ELF-1 (cell line): ENCODE measurements around the gene NINJ1.

Experiments
- DNase-seq: peaks from one replicate; pipeline ENCODE4 v3.0.0-alpha.2; 2016; ENCODE audit warnings: low read depth, low spot score

Gene NINJ1

DNA sequence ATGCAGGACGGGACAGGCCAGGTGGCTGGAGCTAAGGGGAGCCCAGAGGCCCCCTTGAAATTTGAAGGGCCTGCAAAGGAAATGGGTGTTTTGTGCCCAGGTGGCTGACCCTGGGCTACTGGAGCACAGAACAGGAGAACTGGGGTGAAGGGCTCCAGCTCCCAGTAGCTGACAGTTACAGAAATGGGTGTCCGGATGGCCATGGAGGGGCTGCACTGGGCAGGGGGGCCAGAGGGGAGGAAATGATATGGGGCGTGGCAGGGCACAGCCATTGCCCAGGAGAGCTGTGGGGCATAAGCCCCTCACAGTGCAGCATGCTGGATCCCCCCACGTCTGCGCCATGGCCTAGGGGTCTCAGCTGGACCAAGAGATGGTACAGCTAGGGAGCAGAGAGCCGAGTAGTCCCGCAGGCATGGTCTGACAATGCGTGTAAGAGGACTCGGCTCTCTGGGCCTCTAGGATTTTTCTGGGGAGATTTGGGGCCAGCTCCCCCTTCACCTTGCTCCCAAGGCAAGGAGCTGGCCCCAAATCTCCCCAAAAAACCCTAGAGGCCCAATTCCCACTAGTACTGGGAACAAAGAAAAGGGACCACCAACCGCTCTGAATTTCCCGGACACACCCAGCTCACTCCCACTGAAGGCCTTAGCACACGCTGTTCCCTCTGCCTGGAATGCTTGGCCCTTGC, 45.9 kb downstream of the NINJ1 start:
- DNase-seq = no peak

DNA sequence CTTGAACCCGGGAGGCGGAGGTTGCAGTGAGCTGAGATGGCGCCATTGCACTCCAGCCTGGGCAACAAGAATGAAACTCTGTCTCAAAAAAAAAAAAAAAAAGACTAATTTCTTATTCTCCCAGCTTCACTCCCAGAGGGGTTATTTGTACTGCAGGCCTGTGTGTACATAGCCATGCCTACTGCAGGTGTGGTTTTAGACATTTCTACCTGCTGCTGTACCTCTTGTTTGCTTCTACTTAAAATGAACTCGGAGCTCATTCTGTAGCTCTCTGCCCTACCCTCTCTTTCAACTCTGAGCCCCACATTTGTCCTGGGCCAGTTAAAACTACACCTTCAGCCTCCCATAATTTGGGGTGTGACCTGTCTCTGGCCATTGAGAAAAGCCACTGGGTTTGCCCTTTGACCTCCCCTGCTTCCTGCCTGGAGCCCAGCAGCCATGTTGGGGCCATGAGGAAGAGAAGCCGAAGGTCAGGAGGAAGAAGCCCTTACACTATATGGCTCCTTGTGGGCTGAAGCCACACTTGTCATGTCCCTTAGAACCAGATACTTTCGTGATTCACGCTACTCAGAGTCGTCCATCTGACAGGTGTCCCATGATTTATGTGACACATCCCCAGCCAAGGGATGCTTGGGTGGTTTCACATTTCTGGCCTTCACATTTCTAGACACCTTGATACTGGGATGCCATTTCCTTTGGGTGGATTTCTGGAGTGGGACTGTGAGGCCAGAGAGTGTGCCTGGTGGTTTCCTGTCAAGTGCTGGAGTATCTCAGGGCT, 47.4 kb downstream of the NINJ1 start:
- no peak for DNase-seq

DNA sequence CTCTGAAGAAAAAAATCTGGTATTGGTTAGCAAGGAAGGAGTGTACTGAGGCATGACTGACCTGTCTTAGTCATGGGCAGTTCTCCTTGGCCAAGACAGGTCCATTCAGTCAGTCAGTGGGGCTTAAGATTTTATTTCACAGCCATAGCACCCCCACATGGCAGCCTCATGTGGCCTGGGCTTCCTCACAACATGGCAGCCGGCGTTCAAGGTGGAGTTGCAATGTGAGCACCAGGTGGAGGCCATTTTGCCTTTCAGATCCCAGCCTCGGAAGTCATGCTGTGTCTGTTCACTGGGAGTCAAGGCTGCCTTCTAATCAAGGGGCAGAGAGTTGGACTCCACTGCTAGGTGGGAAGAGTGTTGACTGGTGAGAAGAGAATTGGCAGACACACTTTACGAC, 48.4 kb downstream of the NINJ1 start:
- no peak for DNase-seq

DNA sequence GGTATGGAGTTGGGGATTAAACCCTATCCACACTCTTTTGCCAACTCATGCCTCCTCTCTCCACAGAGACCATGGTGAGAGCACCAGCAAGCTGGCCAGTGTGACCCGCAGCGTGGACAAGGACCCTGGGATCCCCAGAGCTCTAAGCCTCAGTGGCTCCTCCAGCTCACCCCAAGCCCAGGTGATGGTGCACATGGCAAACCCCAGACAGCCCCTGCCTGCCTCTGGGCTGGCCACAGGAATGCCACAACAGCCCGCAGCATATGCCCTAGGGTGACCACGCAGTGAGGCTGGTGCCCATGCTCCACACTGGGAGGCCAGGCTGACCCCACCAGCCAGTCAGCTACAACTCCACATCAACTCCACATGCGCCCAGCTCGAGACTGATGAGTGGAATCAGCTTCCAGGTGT, 49.6 kb downstream of the NINJ1 start:
- DNase-seq = no peak

DNA sequence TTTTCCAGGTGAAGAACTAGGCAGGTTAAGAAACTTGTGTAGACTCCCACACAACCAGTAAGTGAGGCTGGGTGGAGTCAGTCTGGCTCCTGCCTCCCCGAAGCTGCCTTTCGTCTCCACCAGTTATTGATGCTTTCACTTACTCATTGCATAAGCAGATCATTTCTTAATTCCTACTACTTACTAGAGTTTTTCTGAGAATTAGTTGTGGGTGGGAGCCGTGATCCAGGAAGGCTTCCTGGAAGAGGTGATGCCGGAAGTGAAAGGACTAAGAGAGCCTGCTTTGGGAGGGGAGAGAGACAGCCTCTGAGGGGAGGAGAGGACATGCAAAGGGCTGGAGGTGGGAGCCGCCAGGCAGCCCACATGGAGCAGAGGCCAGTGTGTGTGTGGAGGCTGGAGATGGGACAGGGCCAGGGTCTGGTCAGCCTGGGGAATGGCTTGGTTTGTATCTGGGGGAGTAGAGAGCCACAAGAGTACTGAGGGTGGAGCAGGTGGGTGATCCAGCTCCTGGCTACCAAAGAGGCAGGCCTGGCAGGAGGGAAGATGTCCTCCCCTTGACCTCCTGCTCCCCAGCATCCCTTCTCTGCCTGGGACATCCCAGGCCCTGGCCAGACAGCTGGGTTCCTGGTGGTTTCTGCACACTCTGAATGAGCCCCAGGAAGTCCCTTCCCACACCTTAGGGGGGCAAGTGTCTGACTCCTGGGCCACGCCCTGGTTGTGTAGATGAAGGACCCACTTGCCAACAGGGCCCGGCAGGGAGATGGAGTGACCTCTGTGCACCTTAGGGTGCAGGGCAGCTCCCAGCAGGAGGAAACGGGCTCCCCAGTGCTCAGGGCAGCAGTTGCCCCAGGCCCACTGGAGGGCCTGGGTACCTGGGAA, 50.2 kb downstream of the NINJ1 start:
- DNase-seq = no peak

DNA sequence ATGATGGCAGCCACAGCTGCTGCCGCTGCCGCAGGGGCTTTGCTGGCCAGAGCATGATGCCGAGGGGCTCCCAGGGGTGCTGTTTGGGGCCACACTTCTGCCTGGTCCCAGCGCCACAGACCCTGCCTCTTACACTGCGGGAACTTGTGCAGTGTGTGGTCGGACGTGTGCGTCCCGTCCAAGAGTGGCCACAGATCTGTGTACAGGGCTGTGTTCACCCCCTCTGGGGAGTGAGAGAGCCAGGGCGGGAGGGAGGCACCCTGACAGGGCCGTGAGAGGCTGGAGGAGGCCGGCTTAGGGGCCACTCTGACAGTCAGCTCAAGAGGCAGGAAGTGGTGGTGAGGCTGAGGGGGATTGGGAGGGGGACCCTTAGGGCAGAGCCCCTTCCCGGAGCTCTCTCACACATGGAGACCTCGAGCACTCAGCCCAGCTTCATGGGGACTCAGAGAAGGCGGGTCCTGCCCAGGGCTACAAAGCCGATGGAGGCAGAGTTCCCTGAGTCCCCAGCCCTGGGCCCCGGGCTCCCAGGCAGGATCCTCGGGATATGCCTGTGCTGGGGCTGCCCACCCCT, 51.1 kb downstream of the NINJ1 start:
- no peak for DNase-seq

DNA sequence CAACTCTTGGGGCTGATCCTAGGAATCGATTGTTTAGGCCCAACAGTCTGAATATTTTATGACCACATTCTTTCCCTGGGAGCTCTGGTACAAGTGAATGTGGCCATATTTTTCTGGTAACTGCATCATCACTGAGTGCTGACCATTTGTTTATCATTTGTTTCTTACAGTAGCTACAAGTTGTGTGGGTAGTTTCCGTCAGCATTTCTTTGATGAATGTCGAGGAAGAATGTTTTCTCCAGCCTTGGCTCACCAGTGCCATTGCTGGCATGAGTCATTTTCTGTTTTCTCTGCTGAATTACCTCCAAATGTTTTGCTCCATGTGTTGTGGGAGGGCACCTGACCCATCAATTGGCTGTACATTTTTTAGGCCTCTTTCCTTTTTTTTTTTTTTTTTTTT, 52.1 kb downstream of the NINJ1 start:
- DNase-seq = no peak

DNA sequence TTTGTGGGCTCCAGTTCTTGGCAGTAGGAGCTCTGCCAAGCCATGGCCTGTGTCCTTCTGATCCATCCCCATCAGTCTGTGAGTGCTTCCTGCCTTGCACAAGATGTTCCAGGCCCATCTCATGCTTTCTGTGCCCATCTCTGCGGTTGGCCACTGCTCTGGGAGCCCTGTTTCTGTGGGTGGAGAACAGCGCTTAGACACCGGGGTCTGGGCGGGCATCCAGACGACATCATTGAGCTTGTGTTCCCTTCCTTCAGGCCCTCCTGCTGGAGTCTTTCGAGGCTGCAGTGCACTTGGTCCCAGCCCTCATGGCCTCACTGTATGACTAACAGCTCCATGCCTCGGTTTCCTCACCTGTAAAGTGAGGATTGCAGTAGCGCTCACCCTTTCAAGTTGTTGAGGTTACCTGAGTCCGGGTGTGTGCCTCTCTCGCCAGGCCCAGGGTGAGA, 52.9 kb downstream of the NINJ1 start:
- DNase-seq = no peak

DNA sequence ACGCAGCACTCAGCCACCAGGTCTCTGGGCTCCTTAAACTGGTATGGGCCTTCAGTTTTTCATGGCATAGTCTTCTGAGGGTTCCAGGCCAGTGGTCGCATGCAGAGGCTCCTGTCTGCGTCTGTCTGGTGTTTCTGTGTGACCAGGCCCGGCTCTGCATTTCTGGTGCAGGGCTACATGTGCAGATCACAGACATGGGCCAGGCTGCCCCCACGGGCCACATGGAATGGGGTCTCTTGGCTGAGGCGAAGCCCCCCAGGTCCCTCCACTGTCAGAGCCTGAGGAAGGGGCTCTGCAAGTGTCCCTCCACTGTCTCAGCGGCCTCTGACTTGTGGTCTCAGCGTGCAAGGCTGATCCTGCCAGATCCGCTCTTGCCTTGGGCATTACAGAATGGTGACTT, 53.6 kb downstream of the NINJ1 start:
- DNase-seq = no peak

DNA sequence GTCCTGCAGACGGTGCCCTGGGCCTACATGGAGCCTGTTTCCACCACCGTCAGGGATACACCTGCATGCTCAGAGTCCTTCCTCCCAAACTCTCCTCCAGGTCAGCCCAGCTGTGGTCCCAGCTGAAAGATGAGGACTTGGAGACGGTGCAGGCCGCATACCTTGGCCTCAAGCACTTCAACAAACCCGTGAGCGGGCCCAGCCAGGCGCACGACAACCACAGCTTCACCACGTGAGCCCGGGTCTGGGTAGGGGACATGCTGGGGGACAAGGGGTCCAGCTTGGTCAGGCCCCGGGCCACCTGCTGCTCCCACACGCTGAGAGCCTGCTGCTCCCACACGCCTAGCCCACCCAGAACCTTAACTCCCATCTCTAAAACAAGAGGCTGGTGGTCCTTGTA, 54.7 kb downstream of the NINJ1 start:
- no peak for DNase-seq

DNA sequence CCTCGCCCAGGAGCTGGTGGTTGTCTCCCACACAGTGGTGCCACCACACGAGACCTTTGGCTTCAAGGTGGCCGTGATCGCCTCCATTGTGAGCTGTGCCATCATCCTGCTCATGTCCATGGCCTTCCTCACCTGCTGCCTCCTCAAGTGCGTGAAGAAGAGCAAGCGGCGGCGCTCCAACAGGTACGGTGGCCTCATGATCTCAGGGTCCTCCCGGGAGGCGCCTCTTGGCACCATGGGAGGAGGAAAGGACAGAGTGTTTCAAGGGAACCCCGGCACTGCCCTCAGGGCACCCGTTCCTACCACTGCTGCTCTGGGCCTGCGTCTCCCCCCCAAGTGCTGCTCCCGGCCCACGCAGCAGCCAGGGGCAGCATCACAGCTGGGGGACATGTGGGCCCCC, 56.2 kb downstream of the NINJ1 start:
- no peak for DNase-seq

DNA sequence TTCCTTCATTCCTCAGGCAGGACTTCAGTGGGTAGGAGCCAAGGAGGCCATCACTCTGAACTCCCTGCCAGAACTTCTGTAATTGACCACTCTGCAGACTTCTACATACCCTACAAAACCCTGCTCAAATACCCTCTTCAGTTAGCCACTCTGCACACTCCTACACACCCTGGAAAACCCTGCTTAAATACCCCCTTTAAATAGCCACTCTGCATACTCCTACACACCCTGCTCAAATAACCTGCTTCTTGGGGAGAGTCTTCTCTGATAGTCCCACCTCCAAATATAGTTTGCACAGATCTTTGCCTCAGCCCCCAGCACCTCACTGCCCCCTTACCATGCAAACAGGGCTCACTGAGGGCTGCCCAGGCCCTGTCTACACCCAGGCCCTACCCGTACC, 56.7 kb downstream of the NINJ1 start:
- no peak for DNase-seq

DNA sequence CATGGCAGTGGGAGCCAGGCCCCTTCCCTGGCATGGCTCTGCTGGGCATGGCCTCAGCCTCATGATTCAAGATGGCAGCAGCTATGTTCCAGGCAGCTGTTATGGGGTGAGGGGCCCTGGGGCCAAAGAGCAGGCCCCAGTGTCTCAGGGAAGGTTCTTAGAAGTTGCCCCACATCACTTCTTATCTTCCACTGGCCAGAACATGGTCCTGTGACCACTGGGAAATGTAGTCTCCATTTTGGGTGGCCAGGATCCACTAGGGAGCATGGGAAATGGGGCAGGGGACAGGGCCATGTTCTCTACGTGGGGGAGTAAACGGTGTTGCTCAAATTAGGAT, 57.3 kb downstream of the NINJ1 start:
- no peak for DNase-seq

DNA sequence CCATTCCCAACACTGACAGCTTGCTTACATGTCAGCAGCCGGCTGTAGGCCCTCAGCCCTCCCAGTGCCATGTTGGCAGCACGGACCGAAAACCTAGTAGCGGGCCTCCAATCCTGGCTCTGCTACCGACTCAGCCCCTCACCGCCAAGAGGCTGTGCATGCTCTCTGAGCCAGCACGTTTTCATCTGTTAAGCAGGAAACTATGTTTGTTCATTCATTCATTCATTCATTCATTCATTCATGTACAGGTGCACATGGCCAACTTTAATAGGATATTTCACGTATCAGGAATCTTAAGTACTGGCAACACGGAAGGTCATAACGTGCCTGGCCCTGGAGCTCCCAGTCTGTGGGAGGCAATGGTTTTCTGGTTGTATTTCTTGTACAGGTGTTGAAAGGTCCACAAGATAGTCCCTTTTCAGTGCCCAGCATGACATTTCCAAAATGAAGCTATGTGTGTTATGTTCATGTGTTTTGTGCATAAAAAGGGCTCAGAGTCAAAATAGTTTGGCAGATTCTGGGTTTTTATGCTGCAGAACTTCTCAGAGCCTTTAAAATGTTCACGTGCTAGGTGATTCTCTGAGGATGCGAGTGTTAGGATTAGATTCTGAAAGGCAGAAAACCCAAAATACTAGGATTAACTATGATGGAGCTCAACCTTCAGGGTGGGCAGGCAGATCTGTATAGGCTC, 57.8 kb downstream of the NINJ1 start:
- DNase-seq = no peak

DNA sequence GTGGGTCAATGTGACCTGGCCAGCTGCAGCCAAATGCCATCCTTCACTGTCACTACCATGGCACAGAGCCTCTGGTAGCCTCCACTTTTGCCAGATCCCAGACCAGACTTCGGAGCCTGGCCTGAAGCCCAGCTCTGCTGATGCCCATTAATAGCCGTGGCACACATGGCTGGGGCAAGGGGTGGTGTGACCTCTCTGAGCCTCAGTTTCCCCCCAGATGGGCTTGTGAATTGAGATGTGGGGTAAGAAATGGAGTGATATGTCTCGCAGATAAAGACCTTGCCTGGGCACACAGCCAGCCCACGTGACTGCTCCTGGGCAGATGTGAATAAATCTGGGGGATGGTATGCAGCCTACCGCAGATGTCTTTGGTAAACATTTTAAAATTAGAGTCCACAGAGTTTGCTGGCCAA, 61.7 kb downstream of the NINJ1 start:
- DNase-seq = no peak
